Endometrial microvascular endothelial cells (primary cell): ENCODE results near the gene SF3B1. TPM values are rescaled to one million over a fixed set of nuclear protein-coding genes. Genes with fewer than 3 reads are reported as not detected.
"Not testable (repeated sequence)": the region's sequence is repeated elsewhere in the genome, so short reads cannot be mapped to it uniquely, and the experiment has no call there.

ENCODE experiments used
- in situ Hi-C: cut with HindIII; loops from 2 replicates; pipeline ENCODE4 v1.10.0; 2017; ENCODE audit warnings: low sequenced_read_pairs, low pct_unique_long_range_greater_than_20kb; ENCODE audit errors: inconsistent ontology term
- total RNA-seq: library from RNA; depleted of rRNA; stranded (reverse); fragments of >200 nt; gene quantifications from one replicate; pipeline ENCODE4 v1.2.3, GENCODE V29; 2015; ENCODE audit errors: inconsistent ontology term

The SF3B1 gene
- total RNA-seq, 1 donor from 2014 or later, result 148 TPM

DNA sequence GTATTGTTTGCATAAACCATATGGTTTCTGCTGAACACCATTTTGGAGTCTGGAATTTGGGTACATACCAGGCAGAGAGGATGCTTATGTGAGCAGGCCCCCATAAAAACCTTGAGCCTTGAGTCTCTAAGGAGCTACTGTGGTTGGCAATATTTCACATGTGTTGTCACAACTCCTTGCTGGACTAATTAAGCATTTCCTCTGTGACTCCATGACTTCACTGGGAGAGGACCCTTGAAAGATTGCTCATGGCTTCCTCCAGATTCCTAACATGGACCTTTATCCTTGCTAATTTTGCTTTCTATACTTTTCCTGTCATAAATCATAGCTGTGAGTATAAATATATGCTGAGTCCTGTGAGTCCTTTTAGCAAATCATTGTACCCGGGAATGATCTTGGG lies 10.9 kb upstream of the SF3B1 start:
- in situ Hi-C loops, result no loop called here

DNA sequence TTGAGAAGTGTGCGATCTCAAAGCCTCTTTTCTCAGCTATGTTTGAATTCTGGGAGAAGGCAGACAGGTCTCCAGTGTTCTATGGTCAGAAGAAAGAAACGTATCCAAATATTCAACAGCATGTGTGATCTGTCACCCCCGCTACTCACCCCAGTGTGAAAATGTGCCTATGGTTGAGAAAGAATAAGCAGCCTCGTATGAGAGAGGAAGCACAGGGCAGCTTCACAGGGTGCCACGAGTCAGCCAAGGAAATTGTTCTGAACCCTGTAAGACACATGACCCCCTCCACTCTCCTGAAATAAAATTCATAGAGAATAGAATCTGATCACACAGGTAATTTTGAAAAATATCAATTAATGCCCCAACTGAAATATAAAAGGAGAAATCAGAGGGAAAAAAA lies 8.0 kb upstream of the SF3B1 start:
- in situ Hi-C loops, result no loop called here

DNA sequence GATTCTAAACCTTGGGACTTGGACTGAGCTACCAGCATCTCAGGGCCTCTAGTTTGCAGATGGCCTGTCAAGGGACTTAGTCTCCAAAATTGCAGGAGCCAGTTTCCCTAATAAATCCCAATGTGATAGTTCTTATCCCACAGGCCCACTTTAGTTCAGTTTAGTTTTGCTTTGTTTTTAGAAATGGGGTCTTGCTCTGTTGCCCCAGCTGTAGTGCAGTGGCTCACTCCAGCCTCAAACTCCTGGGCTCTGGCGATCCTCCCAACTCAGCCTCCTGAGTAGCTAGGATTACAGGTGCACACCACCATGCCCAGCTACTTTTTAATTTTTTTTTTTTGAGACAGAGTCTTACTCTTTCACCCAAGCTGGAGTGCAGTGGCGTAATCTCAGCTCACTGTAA lies 2.6 kb upstream of the SF3B1 start:
- in situ Hi-C loops, result no loop called here

DNA sequence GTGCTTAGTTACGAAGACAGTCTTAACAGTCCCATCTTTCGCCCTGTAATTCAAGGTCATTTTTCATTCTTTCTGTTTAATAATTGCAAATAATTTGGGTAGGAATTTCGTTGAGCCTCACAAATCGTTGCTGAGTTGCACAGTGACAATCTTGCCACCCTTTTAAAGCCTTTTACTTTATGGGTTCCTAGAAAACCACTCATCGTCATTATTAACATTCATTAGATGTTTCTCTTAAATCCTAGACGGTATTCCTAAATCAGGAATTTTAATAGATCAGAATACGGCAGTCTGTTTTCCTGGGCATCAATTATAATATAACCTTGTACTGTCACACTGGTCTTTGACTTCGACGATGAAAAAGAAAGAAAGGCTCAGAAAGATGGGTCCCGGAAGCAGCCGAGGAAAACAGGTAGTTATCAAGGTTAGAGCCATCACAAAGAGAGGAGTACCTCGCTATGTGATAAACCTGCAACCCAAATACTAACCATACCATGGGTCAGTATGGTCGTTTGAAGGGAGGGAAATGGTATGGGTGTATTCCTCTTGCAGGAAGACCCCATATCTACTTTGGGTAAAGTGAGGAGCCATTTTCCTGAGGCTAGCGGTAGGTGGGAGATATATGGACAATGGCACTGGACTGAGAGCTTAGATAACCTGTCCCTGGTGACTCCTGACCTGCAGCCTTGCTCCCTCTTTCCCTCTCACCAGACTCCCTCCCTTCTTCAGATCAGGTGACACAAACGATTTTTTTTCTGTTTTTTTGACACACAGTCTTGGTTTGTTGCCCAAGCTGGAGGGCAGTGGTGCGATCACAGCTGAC lies 981 bp upstream of the SF3B1 start:
- in situ Hi-C loops, result no loop called here

DNA sequence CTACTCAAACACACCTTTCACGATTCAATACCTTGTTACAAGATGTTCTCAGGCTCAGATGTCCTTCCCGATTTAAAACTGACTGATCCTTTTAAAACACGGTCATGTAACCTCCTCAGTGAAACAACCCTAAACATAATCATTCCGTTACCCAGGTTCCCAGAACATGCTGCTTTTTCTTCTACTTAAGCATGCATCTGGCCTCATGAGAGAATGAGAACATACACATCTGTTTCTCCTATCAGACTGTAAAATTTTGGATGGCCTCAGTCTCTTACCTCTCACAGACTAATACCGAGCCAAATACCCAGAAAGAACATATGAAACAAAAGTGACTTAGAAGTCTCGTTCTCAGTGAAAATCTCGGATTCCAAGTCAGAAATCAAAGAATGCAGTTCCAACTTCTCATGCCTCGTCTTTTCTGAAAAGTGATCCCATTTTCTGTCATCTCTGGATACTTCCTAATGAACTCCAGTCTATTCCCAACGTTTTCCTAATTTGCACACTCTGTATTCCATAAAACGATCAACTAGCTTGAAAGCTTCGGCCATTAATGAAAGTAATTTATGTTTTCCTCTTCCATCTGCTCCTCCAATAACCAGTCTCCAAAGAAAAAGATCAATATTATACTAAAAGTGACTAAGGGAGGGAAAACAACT lies 919 bp downstream of the SF3B1 start:
- in situ Hi-C loops, result no loop called here

DNA sequence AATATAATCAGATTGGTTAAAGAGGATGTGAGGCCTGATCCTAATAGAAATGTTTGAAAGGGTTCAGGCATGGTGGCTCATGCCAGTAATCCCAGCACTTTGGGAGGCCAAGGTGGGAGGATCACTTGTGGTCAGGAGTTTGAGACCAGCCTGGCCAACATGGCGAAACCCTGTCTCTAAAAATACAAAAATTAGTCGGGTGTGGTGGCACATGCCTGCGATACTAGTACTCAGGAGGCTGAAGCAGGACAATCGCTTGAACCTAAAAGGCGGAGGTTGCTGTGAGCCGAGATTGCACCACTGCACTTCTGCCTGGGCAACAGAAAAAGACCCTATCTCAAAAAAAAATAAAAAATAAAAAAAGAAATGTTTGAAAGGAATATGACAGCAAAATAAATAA lies 2.3 kb downstream of the SF3B1 start:
- in situ Hi-C loops, result not testable (repeated sequence)

DNA sequence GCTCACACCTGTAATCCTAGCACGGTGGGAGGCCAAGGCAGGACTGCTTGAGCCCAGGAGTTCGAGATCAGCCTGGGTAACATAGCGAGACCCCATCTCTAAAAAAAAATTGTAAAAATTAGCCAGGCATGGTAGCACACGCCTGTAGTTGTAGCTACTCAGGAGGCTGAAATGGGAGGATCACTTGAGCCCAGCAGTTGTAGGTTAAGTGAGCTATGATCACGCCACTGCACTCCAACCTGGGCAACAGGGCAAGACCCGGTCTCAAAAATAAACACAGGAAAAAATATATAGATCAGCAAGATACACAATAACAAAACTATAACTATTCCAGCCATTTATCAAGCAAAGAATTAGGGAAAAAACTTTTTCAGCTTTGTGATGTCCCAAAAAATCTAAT lies 3.0 kb downstream of the SF3B1 start:
- in situ Hi-C loops, result no loop called here

DNA sequence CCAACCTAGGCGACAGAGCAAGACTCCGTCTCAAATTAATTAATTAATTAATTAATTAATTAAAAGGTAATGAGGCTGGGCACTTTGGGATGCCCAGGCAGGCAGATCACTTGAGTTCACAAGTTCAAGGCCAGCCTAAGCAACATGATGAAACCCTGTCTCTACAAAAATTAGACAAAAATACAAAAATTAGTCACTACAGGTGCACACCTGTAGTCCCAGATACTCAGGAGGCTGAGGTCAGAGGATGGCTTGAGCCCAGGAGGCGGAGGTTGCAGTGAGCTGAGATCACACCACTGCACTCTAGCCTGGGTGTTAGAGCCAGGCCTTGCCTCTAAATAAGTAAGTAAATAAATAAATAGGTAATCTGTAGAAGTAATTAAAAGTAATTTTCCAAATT lies 6.8 kb downstream of the SF3B1 start:
- in situ Hi-C loops, result no loop called here

DNA sequence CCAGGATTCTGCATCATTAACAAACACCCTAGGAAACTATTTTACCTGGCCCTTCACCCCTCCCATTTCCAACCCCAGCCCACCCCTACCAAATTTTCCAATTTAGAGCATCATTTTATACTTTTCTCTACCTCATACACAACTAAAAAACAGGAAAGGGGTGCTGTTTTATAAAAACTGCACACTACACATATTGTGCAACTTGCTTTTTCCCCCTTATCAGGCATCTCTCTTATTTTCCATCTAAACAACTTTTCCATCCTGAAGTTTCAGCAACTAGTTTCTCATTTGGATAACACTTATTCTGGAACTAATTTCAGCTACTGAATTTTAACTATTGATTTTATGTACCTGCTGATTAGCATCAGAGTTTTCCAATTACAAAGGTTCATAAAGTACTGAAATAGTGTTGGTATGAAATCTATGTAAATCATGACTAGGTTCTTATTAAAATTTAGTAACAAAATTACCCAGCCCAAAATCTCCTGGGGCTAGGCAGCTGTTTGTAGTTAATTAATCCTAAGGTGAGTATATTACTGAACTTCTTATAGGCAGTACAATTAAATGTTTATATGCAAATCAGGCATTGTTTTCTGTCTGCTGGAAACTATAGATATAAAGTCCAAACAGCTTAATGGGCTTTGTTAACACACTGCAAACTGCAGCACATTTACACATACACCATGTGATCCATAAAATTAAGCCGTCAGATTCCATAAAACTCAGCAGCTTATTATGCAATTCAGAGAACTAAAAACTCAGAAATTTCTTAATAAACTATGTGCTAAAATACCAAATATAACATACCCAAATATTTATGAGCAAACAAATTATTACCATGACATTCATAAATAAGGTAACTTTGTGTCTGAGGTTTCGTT lies 7.9 kb downstream of the SF3B1 start:
- in situ Hi-C loops, result no loop called here

DNA sequence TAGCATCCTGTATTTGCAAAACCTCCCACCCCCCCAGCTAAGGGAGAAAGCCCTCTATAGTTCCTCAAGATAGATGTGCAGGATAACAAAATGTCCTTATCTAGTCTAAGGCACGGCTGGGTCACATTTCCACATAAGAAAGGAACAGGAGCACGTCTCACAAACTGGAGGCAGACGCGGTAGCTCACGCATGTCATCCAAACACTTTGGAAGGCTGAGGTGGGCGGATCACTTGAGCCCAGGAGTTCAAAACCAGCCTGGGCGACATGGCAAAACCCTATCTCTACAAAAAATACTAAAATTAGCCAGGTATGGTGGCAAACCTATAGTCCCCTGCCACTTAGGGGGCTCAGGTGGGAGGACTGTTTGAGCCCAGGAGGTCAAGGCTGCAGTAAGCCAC lies 9.3 kb downstream of the SF3B1 start:
- in situ Hi-C loops, result no loop called here

DNA sequence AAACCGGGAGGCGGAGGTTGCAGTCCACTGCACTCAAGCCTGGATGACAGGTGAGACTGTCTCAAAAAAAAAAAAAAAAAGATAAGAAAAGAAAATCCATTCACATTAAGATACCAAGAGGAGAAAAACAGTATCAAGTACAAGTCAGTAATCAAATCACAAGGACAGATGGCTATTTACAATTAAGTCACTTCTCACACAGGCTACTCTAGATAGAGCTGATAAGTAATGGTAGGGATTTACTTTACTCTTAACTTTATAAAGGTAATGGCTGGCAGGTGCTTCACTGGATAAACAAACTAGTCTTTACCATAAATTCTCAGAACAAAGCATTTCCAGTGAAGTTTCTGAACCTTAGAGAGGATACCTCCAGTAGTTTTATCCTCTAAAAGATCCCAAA lies 11.5 kb downstream of the SF3B1 start:
- in situ Hi-C loops, result no loop called here

DNA sequence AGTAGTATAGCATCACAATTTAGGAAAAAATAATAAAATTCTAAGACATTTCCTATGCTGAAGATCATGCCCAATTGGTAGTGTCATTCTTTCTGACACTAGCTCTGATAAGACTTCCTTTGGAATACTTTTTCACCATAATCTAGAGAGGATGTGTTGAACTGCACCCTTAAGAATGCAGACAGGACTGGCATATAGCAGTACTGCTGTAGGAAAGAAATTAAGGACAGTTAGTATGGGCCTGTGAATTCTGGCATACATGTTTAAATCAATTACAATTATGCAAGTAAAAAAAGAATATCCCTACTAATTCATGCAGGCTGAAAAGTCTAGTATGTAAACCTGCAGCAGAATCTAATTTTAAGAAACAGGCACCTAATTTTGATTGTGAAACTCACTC lies 15.4 kb downstream of the SF3B1 start:
- in situ Hi-C loops, result no loop called here

DNA sequence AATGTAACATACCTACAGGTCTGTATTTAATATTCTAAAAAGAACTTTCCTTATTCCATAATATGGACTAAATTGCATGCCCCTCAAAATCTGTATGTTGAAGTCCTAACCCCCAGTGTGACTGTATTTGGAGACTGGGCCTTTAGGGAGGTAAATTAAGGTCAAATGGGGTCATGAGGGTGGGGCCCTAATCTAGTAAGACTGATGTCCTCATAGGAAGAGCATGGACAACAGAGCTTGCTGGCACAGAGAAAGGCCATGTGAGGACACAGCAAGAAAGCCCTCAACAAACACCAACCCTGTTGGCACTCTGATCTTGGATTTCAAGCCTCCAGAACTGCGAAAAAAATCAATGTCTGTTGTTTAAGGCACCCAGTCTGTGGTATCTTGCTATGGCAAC lies 18.6 kb downstream of the SF3B1 start:
- in situ Hi-C loops, result no loop called here

DNA sequence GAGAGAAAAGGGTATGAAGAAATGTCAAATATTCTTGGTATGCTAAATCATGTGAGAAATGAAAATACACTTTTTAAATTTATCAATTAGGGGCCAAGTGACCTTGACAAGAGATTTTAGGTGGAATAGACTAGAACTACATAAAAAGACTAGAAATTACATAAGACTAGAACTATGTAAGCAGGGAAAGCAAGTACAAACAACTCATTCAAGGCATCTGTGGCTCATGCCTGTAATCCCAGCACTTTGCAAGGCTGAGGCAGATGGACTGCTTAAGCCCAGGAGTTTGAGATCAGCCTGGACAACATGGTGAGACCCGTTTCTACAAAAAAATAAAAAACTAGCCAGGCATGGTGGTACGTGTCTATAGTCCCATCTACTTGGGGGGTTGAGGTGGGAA lies 20.3 kb downstream of the SF3B1 start:
- in situ Hi-C loops, result no loop called here

DNA sequence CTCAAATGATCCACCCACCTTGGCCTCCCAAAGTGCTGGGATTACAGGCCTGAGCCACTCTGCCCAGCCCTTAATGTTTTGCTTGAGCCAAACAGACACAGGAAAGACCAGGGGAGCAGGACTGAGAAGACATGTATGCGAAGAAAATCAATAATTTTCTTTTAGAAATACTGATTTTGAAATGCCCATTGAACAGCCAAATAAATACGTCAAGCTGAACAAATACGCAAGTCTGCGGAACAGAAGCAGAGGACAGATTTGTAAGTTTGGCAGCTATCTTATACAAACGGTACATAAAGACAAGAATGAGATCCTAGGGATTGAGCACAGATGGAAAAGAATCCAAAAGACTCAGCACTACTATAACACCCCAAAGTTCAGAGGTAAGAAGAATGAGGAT lies 20.8 kb downstream of the SF3B1 start:
- in situ Hi-C loops, result no loop called here

DNA sequence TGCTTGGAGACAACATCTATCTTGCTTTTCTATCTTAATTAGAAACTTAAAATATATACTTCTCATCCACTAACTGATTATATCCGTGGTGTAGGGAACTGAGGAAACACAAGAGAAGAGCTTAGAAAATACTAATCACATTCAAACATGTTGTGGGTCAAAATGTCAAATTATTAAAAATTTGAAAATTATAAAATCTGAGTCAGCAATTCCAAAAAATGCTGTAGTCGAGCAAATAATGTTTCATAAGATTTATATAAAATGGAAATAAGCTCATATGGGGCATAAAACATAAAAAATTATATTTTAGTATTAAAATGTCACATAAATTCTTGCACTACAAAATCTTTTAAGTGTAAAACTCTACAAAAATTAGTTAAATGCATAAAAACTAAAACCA lies 29.2 kb downstream of the SF3B1 start:
- in situ Hi-C loops, result no loop called here

DNA sequence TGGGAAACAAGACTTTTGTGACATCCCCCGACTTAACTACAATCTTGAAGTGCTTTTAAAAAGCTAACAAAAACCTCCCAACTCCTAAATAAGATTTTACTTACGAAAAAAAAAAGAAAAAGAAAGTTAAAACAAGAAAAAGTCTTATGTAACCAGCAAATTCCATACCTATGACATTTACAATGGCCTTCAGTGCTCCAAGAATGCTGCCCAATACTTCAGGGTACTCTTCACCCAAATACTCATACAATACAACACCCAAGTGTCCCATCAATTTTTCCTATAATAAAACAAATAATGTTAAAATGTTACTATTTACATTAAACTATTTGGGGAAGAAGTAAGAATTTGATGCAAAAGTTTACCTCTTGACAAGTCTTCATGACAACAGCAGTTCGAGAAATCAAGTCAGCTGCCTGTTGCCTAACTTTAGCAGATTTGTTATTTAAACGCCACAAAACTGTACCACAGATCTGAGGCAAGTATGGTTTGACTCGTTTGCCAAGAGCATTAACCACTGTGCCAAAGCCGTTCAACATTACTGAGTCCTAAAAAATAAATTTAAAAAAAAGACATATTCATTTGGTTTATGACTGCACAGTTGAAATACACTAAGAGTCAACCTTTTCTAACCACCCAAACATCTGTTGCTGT lies 34.8 kb downstream of the SF3B1 start:
- in situ Hi-C loops, result no loop called here

DNA sequence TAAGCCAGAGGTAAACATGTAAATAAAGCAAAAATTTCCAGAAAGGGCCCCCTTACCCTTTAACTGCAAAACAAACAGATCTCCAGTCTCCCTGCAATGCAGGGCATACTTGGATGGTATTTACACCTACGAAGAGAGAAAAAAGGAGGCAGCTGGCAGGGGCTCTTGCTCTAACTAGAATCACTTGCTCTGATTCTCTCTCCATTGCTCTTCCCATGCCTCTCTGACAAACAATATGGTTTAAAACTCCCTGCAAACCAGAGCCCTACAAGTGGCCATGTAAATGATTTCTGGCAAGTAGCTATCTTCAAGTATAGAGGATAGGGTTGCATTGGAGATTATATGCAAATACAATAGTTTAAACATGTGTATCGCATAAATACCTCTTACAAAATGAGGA lies 35.9 kb downstream of the SF3B1 start:
- in situ Hi-C loops, result no loop called here

DNA sequence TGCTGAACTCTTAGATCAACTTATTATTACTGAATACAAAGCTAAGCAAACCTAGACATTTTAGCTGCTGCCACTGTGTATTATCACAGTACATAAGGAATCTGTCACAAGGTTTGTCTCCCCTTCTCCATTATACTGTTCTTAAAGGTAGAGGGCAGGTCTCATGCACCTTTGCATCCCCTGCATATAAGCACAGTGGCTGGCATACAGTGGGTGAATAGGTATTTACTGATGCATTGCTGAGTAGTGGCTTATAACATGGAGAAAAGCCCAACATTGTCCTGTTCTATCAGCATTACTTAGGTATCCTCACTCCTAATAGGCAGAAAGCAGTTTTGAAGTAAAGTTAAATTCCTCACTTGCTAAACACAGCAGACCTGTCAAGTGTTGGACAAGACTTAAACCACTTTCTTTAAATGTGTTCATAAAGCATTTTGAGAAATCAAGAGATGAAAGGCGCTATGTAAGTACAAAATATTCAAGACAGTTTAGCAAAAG lies 43.6 kb downstream of the SF3B1 start:
- in situ Hi-C loops, result no loop called here
